Testis (tissue), 2 donors: ENCODE data around the gene NLN.

Experiments
- CTCF ChIP-seq, 3 experiments: fragments of 450-650 bp in 2 of 3; fragments of 200-600 bp in 1 of 3; sonication (generic) in 1 of 3; IDR thresholded peaks; one replicate each; pipeline ENCODE4 v1.5.1; 2016 to 2019; ENCODE audit warnings: antibody characterized with exemption in 3 of 3, mild to moderate bottlenecking in 2 of 3, moderate library complexity in 1 of 3
- POLR2A ChIP-seq: fragments of 450-650 bp; IDR thresholded peaks from one replicate; pipeline ENCODE4 v1.6.1; 2017; ENCODE audit warnings: antibody characterized with exemption, mild to moderate bottlenecking, moderate library complexity

- TF ChIP-seq CTCF (IDR thresholded peaks at IDR 0.05) (no peak), POLR2A (no peak)
Observed at GRCh38 chr5:65819905-65820240, 97.9 kb downstream of the NLN start.
